NCI-H446 treated with DMSO at 0.1 percent for 48 hours (cell line): Measurements from ENCODE around the gene GPRIN3.
"Not testable (repeated sequence)": the region's sequence is repeated elsewhere in the genome, so short reads cannot be mapped to it uniquely, and the experiment has no call there.

Experiments used
- DNase-seq: peaks from one replicate; lab custom pipeline; 2025; lab: John Stamatoyannopoulos, UW

GPRIN3 gene

GRCh38 chr4:89312066-89312465 lies 4.5 kb upstream of the GPRIN3 start:
- peak; percentile 86 for DNase-seq

- no peak for DNase-seq
These were observed 3.8 kb upstream of the GPRIN3 start for GRCh38 chr4:89311433-89311832.

GRCh38 chr4:89309154-89309553 lies 1.6 kb upstream of the GPRIN3 start:
- not testable (repeated sequence) for DNase-seq

GRCh38 chr4:89308161-89308500 lies 531 bp upstream of the GPRIN3 start:
- DNase-seq: peak; percentile 17

- no peak for DNase-seq
These were observed 488 bp downstream of the GPRIN3 start for GRCh38 chr4:89307178-89307445.

GRCh38 chr4:89306486-89307177 lies 968 bp downstream of the GPRIN3 start:
- no peak for DNase-seq

- DNase-seq: peak; percentile 31
These were observed 1.7 kb downstream of the GPRIN3 start for GRCh38 chr4:89305712-89306437.

GRCh38 chr4:89305028-89305427 lies 2.6 kb downstream of the GPRIN3 start:
- DNase-seq: no peak

- no peak for DNase-seq
These were observed 3.7 kb downstream of the GPRIN3 start for GRCh38 chr4:89303814-89304388.

- DNase-seq: peak; percentile 75
These were observed 4.4 kb downstream of the GPRIN3 start for GRCh38 chr4:89303177-89303576.

GRCh38 chr4:89301902-89302301 lies 5.7 kb downstream of the GPRIN3 start:
- no peak for DNase-seq

- DNase-seq: no peak
These were observed 6.6 kb downstream of the GPRIN3 start for GRCh38 chr4:89301003-89301402.

GRCh38 chr4:89300499-89300898 lies 7.1 kb downstream of the GPRIN3 start:
- DNase-seq: no peak

GRCh38 chr4:89300060-89300459 lies 7.5 kb downstream of the GPRIN3 start:
- DNase-seq: no peak

GRCh38 chr4:89299153-89299791 lies 8.3 kb downstream of the GPRIN3 start:
- DNase-seq: no peak

- no peak for DNase-seq
These were observed 8.8 kb downstream of the GPRIN3 start for GRCh38 chr4:89298788-89299152.

GRCh38 chr4:89298155-89298554 lies 9.4 kb downstream of the GPRIN3 start:
- no peak for DNase-seq

GRCh38 chr4:89296896-89297295 lies 10.7 kb downstream of the GPRIN3 start:
- DNase-seq: no peak

GRCh38 chr4:89296399-89296798 lies 11.2 kb downstream of the GPRIN3 start:
- no peak for DNase-seq

GRCh38 chr4:89295415-89295927 lies 12.1 kb downstream of the GPRIN3 start:
- DNase-seq: no peak

- no peak for DNase-seq
These were observed 12.9 kb downstream of the GPRIN3 start for GRCh38 chr4:89294573-89295269.

- DNase-seq: no peak
These were observed 14.3 kb downstream of the GPRIN3 start for GRCh38 chr4:89293299-89293698.
